HCT116 (cell line): ENCODE results near the gene PGAP6. TPM values are rescaled to one million over a fixed set of nuclear protein-coding genes. Genes with fewer than 3 reads are reported as not detected.

Experiments used
- ATAC-seq: fragments of 200-7000 bp; cut with Tn5 transposase; 2 replicates; pipeline ENCODE4 v1.9.1; 2020; ENCODE audit warnings: mild to moderate bottlenecking, moderate library complexity
- BruUV-seq: library from RNA; stranded (reverse); fragments of 400-500 nt; replicated peaks from 2 replicates; lab custom pipeline; 2021; lab: Mats Ljungman, UMichigan
- CTCF ChIA-PET: fragments of 300-600 bp; sonication (Branson Sonifier 250); formaldehyde crosslinking; loops from one replicate; lab custom pipeline; 2021; ENCODE audit warnings: antibody characterized with exemption; lab: Charles Lee
- POLR2A ChIA-PET: fragments of 300-600, 350-600 bp; sonication (Branson Sonifier 250); formaldehyde crosslinking; loops from one replicate; lab custom pipeline; 2021; ENCODE audit warnings: antibody characterized with exemption; lab: Charles Lee
- RAD21 ChIA-PET, 2 experiments: fragments of 300-600 bp; sonication (Branson Sonifier 250); formaldehyde crosslinking; loops; one replicate each; lab custom pipeline; 2023; ENCODE audit warnings: low total read pairs in 2 of 2; ENCODE audit not compliant: uncharacterized antibody in 2 of 2, unreplicated experiment in 2 of 2, low non-redundant PET in 1 of 2; lab: Charles Lee
- DNase-seq: peaks from one replicate; pipeline ENCODE4 v3.0.0-alpha.2; 2010; ENCODE audit warnings: low read depth, low spot score
- H2AFZ ChIP-seq: fragments of 200-600 bp; shearing (Covaris generic), sonication (generic); 2 replicates; pipeline ENCODE4 v1.6.1; 2017; ENCODE audit warnings: low read depth, mixed run types, mixed read lengths, antibody characterized with exemption, low read length; ENCODE audit not compliant: poor library complexity, severe bottlenecking
- H3K27ac ChIP-seq: 2 replicates; pipeline ENCODE4 v1.5.1; 2012; ENCODE audit warnings: low read depth, low read length
- H3K27me3 ChIP-seq: fragments of 200-600 bp; sonication (generic); 2 replicates; pipeline ENCODE4 v1.6.1; 2016; ENCODE audit warnings: mixed run types, low read length, mixed read lengths; ENCODE audit not compliant: insufficient read depth
- H3K36me3 ChIP-seq, 2 experiments: fragments of 200-500 bp in 1 of 2; fragments of 200-600 bp in 1 of 2; sonication (Bioruptor generic) in 1 of 2; sonication (generic) in 1 of 2; 2 replicates each; pipeline versions ENCODE4 v1.5.1 to v1.6.1; 2014 to 2016; ENCODE audit warnings: low read length in 2 of 2, inconsistent platforms in 1 of 2, mixed read lengths in 1 of 2, mixed run types in 1 of 2; ENCODE audit not compliant: insufficient read depth in 2 of 2, control insufficient read depth in 1 of 2
- H3K4me1 ChIP-seq, 2 experiments: fragments of 200-600 bp in 1 of 2; sonication (generic) in 1 of 2; 2 replicates each; pipeline versions ENCODE4 v1.5.1 to v1.6.1; 2012 to 2017; ENCODE audit warnings: low read length in 2 of 2, inconsistent platforms in 1 of 2, mild to moderate bottlenecking in 1 of 2, mixed read lengths in 1 of 2, mixed run types in 1 of 2, moderate library complexity in 1 of 2; ENCODE audit not compliant: insufficient read depth in 2 of 2, control insufficient read depth in 1 of 2
- H3K4me2 ChIP-seq: fragments of 200-600 bp; sonication (generic); 2 replicates; pipeline ENCODE4 v1.6.1; 2017; ENCODE audit warnings: mixed run types, low read length, mixed read lengths
- H3K4me3 ChIP-seq, 2 experiments: fragments of 200-600 bp in 1 of 2; sonication (generic) in 1 of 2; replicated peaks in 1 of 2; 2 replicates each; pipeline ENCODE4 v1.5.1; 2011 to 2016; ENCODE audit warnings: low read length in 2 of 2, control low read depth in 1 of 2, low read depth in 1 of 2, mild to moderate bottlenecking in 1 of 2, mixed read lengths in 1 of 2, mixed run types in 1 of 2
- H3K79me2 ChIP-seq: fragments of 200-600 bp; sonication (generic); 2 replicates; pipeline ENCODE4 v1.6.1; 2017; ENCODE audit warnings: mild to moderate bottlenecking, mixed run types, low read length, moderate library complexity, mixed read lengths; ENCODE audit not compliant: insufficient read depth
- H3K9ac ChIP-seq: fragments of 200-600 bp; sonication (generic); 2 replicates; pipeline ENCODE4 v1.6.1; 2016; ENCODE audit warnings: low read length, mixed read lengths
- H3K9me2 ChIP-seq: fragments of 200-600 bp; sonication (generic), shearing (Covaris generic); 2 replicates; pipeline ENCODE4 v1.6.1; 2017; ENCODE audit warnings: mixed run types, mild to moderate bottlenecking, moderate library complexity; ENCODE audit not compliant: insufficient read depth
- H3K9me3 ChIP-seq, 2 experiments: fragments of 200-500 bp in 1 of 2; fragments of 200-600 bp in 1 of 2; sonication (Bioruptor generic) in 1 of 2; sonication (generic) in 1 of 2; 2 replicates each; pipeline ENCODE4 v1.6.1; 2014 to 2017; ENCODE audit warnings: low read length in 2 of 2, mixed read lengths in 2 of 2, inconsistent platforms in 1 of 2, low read depth in 1 of 2, mild to moderate bottlenecking in 1 of 2, mixed run types in 1 of 2, moderate library complexity in 1 of 2; ENCODE audit not compliant: control insufficient read depth in 1 of 2, insufficient read depth in 1 of 2
- H4K20me1 ChIP-seq: fragments of 200-600 bp; sonication (generic), shearing (Covaris generic); 2 replicates; pipeline ENCODE4 v1.6.1; 2017; ENCODE audit warnings: mixed run types, mild to moderate bottlenecking, moderate library complexity; ENCODE audit not compliant: insufficient read depth
- EGR1 ChIP-seq: IDR thresholded peaks from 2 replicates; pipeline ENCODE4 v1.6.1; 2012; ENCODE audit warnings: low read depth
- EZH2 ChIP-seq: fragments of 200-600 bp; sonication (generic); IDR thresholded peaks from 2 replicates; pipeline ENCODE4 v1.6.1; 2017; ENCODE audit warnings: antibody characterized with exemption, mixed run types
- JUND ChIP-seq: IDR thresholded peaks from 2 replicates; pipeline ENCODE4 v1.6.1; 2012
- SP1 ChIP-seq: IDR thresholded peaks from 2 replicates; pipeline ENCODE4 v1.6.1; 2012; ENCODE audit warnings: low read depth
- SRF ChIP-seq: IDR thresholded peaks from 2 replicates; pipeline ENCODE4 v1.6.1; 2012; ENCODE audit warnings: low read depth
- intact Hi-C: fragments of 100-400 bp; cut with micrococcal nuclease; formaldehyde crosslinking; loops from 2 replicates; pipeline ENCODE4 v1.10.0; 2022
- total RNA-seq: library from RNA; stranded (reverse); gene quantifications from one replicate; pipeline ENCODE4 v1.2.1, GENCODE V29; 2021; ENCODE audit not compliant: unreplicated experiment
- TF ChIP-seq, protein P1 (sequence below): IDR thresholded peaks from 2 replicates; pipeline ENCODE4 v1.6.1; 2012
- TF ChIP-seq, protein P2 (sequence below): IDR thresholded peaks from 2 replicates; pipeline ENCODE4 v1.6.1; 2011; ENCODE audit warnings: mild to moderate bottlenecking, low read length, moderate library complexity; ENCODE audit not compliant: insufficient replicate concordance; ENCODE audit errors: extremely low read depth
- TF ChIP-seq, protein P3 (sequence below): IDR thresholded peaks from 2 replicates; pipeline ENCODE4 v1.6.1; 2012; ENCODE audit warnings: low read depth

Gene PGAP6
- total RNA-seq, 1 experiment from 2014 or later: 35.4 TPM

DNA sequence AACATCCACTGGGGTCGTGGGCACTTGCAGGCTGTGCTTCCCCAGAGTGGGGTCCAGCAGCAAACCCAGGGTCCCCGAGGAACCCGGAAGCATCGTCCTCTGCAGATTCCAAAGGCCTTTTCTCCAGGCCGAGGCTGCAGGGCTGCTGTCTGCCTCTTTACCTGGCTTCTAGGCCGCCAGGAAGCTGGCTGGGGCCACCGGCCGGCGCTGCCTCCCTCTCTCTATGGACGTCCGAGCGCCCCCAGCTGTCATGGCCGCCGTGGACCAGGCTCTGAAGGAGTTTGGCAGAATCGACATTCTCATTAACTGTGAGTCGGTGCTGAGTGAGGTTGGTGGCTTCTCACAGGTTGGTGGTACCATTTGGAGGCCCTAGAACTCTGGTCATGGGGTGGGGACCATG lies 25.5 kb upstream of the PGAP6 start:
- no peak for ATAC-seq
- intact Hi-C loops: no loop called here
- POLR2A ChIA-PET: no interaction called here

More for the DNA sequence above, 25.5 kb upstream of the PGAP6 start:
- Histone ChIP-seq H3K36me3 (no peaks in the 10 kb centered on the region), H3K4me3 (no peak overlapping the region), H3K27ac (no peak overlapping the region), H3K79me2 (no peaks in the 10 kb centered on the region), H3K4me2 (no peak overlapping the region), H3K9me3 (no peaks in the 10 kb centered on the region), H2AFZ (no peak overlapping the region), H4K20me1 (no peaks in the 10 kb centered on the region), H3K9me2 (no peaks in the 10 kb centered on the region), H3K4me1 (no peaks in the 10 kb centered on the region), H3K9ac (no peak overlapping the region), H3K27me3 (no peaks in the 10 kb centered on the region)
- TF ChIP-seq, protein P1, sequence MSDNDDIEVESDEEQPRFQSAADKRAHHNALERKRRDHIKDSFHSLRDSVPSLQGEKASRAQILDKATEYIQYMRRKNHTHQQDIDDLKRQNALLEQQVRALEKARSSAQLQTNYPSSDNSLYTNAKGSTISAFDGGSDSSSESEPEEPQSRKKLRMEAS: no peak
- TF ChIP-seq EZH2 (no peak), SP1 (no peak), SRF (no peak), JUND (no peak), EGR1 (no peak)
- TF ChIP-seq, protein P2, sequence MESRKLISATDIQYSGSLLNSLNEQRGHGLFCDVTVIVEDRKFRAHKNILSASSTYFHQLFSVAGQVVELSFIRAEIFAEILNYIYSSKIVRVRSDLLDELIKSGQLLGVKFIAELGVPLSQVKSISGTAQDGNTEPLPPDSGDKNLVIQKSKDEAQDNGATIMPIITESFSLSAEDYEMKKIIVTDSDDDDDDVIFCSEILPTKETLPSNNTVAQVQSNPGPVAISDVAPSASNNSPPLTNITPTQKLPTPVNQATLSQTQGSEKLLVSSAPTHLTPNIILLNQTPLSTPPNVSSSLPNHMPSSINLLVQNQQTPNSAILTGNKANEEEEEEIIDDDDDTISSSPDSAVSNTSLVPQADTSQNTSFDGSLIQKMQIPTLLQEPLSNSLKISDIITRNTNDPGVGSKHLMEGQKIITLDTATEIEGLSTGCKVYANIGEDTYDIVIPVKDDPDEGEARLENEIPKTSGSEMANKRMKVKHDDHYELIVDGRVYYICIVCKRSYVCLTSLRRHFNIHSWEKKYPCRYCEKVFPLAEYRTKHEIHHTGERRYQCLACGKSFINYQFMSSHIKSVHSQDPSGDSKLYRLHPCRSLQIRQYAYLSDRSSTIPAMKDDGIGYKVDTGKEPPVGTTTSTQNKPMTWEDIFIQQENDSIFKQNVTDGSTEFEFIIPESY: no peak
- TF ChIP-seq, protein P3, sequence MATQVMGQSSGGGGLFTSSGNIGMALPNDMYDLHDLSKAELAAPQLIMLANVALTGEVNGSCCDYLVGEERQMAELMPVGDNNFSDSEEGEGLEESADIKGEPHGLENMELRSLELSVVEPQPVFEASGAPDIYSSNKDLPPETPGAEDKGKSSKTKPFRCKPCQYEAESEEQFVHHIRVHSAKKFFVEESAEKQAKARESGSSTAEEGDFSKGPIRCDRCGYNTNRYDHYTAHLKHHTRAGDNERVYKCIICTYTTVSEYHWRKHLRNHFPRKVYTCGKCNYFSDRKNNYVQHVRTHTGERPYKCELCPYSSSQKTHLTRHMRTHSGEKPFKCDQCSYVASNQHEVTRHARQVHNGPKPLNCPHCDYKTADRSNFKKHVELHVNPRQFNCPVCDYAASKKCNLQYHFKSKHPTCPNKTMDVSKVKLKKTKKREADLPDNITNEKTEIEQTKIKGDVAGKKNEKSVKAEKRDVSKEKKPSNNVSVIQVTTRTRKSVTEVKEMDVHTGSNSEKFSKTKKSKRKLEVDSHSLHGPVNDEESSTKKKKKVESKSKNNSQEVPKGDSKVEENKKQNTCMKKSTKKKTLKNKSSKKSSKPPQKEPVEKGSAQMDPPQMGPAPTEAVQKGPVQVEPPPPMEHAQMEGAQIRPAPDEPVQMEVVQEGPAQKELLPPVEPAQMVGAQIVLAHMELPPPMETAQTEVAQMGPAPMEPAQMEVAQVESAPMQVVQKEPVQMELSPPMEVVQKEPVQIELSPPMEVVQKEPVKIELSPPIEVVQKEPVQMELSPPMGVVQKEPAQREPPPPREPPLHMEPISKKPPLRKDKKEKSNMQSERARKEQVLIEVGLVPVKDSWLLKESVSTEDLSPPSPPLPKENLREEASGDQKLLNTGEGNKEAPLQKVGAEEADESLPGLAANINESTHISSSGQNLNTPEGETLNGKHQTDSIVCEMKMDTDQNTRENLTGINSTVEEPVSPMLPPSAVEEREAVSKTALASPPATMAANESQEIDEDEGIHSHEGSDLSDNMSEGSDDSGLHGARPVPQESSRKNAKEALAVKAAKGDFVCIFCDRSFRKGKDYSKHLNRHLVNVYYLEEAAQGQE: no peak
- no TSS peak for BruUV-seq
- RAD21 ChIA-PET: no interaction called here
- CTCF ChIA-PET: no interaction called here
- DNase-seq: no peak
